H9 (cell line): Measurements from ENCODE around the gene BOD1L2. TPM values are rescaled to one million over a fixed set of nuclear protein-coding genes. Genes with fewer than 3 reads are reported as not detected.

ENCODE experiments used
- DNase-seq: peaks from one replicate; pipeline ENCODE4 v3.0.0-alpha.2; 2017
- H2AFZ ChIP-seq: one replicate; pipeline ENCODE4 v1.6.1; 2013; ENCODE audit warnings: mild to moderate bottlenecking, low read length, control low read depth, moderate library complexity
- H2AK5ac ChIP-seq: 2 replicates; pipeline ENCODE4 v1.6.1; 2013; ENCODE audit warnings: low read length, control low read depth, mixed read lengths; ENCODE audit not compliant: insufficient read length
- H2BK120ac ChIP-seq: one replicate; pipeline ENCODE4 v1.6.1; 2013; ENCODE audit warnings: low read depth, mild to moderate bottlenecking, low read length, control low read depth, inconsistent platforms; ENCODE audit not compliant: poor library complexity, severe bottlenecking
- H2BK12ac ChIP-seq: 2 replicates; pipeline ENCODE4 v1.6.1; 2013; ENCODE audit warnings: low read length, control low read depth, mixed read lengths, low read depth; ENCODE audit not compliant: insufficient read length
- H2BK15ac ChIP-seq: 2 replicates; pipeline ENCODE4 v1.6.1; 2013; ENCODE audit warnings: low read depth, low read length, control low read depth
- H2BK20ac ChIP-seq: one replicate; pipeline ENCODE4 v1.6.1; 2013; ENCODE audit warnings: low read depth, mild to moderate bottlenecking, low read length, control low read depth, inconsistent platforms; ENCODE audit not compliant: poor library complexity, severe bottlenecking
- H2BK5ac ChIP-seq: 2 replicates; pipeline ENCODE4 v1.6.1; 2013; ENCODE audit warnings: low read length, control low read depth, mixed read lengths; ENCODE audit not compliant: insufficient read length
- H3K14ac ChIP-seq: 2 replicates; pipeline ENCODE4 v1.6.1; 2013; ENCODE audit warnings: low read length, control low read depth; ENCODE audit not compliant: insufficient read depth
- H3K18ac ChIP-seq: 2 replicates; pipeline ENCODE4 v1.6.1; 2013; ENCODE audit warnings: low read depth, mild to moderate bottlenecking, mixed read lengths, low read length, control low read depth; ENCODE audit not compliant: insufficient read length
- H3K23ac ChIP-seq: 2 replicates; pipeline ENCODE4 v1.6.1; 2013; ENCODE audit warnings: low read length, control low read depth, mixed read lengths, low read depth; ENCODE audit not compliant: insufficient read length
- H3K23me2 ChIP-seq: 2 replicates; pipeline ENCODE4 v1.6.1; 2013; ENCODE audit warnings: low read depth, mild to moderate bottlenecking, mixed read lengths, low read length, control low read depth; ENCODE audit not compliant: insufficient read length, poor library complexity, severe bottlenecking
- H3K27ac ChIP-seq: 2 replicates; pipeline ENCODE4 v1.5.1; 2013; ENCODE audit warnings: low read length, control low read depth, mixed read lengths, low read depth; ENCODE audit not compliant: insufficient read length
- H3K27me3 ChIP-seq: 2 replicates; pipeline ENCODE4 v1.6.1; 2013; ENCODE audit warnings: low read length, control low read depth, inconsistent platforms; ENCODE audit not compliant: insufficient read depth
- H3K4ac ChIP-seq: 2 replicates; pipeline ENCODE4 v1.6.1; 2013; ENCODE audit warnings: low read depth, mild to moderate bottlenecking, control low read depth, inconsistent platforms, low read length, moderate library complexity
- H3K4me1 ChIP-seq: 2 replicates; pipeline ENCODE4 v1.6.1; 2013; ENCODE audit warnings: low read length, control low read depth, inconsistent platforms; ENCODE audit not compliant: insufficient read depth
- H3K4me2 ChIP-seq: 2 replicates; pipeline ENCODE4 v1.6.1; 2013; ENCODE audit warnings: low read length, control low read depth, mixed read lengths; ENCODE audit not compliant: insufficient read length, insufficient read depth
- H3K56ac ChIP-seq: 2 replicates; pipeline ENCODE4 v1.6.1; 2013; ENCODE audit warnings: low read depth, mild to moderate bottlenecking, mixed read lengths, low read length, control low read depth; ENCODE audit not compliant: insufficient read length
- H3K79me1 ChIP-seq: 2 replicates; pipeline ENCODE4 v1.6.1; 2013; ENCODE audit warnings: low read depth, mild to moderate bottlenecking, moderate library complexity, low read length, control low read depth, inconsistent platforms; ENCODE audit not compliant: insufficient read depth, poor library complexity, severe bottlenecking
- H3K79me2 ChIP-seq: 2 replicates; pipeline ENCODE4 v1.6.1; 2013; ENCODE audit warnings: low read length, control low read depth, inconsistent platforms; ENCODE audit not compliant: insufficient read depth
- H3K9ac ChIP-seq: 2 replicates; pipeline ENCODE4 v1.6.1; 2013; ENCODE audit warnings: low read length, control low read depth, mixed read lengths; ENCODE audit not compliant: insufficient read length; ENCODE audit errors: extremely low read depth
- H3K9me3 ChIP-seq: one replicate; pipeline ENCODE4 v1.6.1; 2013; ENCODE audit warnings: low read depth, low read length, inconsistent platforms; ENCODE audit not compliant: control insufficient read depth
- H3T11ph ChIP-seq: one replicate; pipeline ENCODE4 v1.6.1; 2013; ENCODE audit warnings: mild to moderate bottlenecking, low read length, control low read depth, inconsistent platforms
- H4K20me1 ChIP-seq: one replicate; pipeline ENCODE4 v1.6.1; 2013; ENCODE audit not compliant: control insufficient read depth, insufficient read length, insufficient read depth
- H4K5ac ChIP-seq: 2 replicates; pipeline ENCODE4 v1.6.1; 2013; ENCODE audit warnings: low read depth, mild to moderate bottlenecking, mixed read lengths, low read length, control low read depth; ENCODE audit not compliant: insufficient read length
- H4K8ac ChIP-seq: replicated peaks from 2 replicates; pipeline ENCODE4 v1.6.1; 2013; ENCODE audit warnings: low read length, control low read depth, mixed read lengths, low read depth; ENCODE audit not compliant: insufficient read length
- H4K91ac ChIP-seq: 2 replicates; pipeline ENCODE4 v1.6.1; 2013; ENCODE audit warnings: low read depth, mild to moderate bottlenecking, moderate library complexity, mixed read lengths, low read length, control low read depth; ENCODE audit not compliant: insufficient read length
- H3K27ac Mint-ChIP-seq, 3 experiments: 2 replicates in 2 of 3; 3 replicates in 1 of 3; pipeline ENCODE4 v1.8.0; 2020 to 2021; ENCODE audit warnings: mixed read lengths in 3 of 3, mild to moderate bottlenecking in 1 of 3, moderate library complexity in 1 of 3
- H3K27me3 Mint-ChIP-seq: 2 replicates; pipeline ENCODE4 v1.8.0; 2021; ENCODE audit warnings: low read depth, mild to moderate bottlenecking, moderate library complexity, mixed read lengths
- H3K36me3 Mint-ChIP-seq, 3 experiments: 2 replicates in 2 of 3; 3 replicates in 1 of 3; pipeline ENCODE4 v1.8.0; 2020 to 2021; ENCODE audit warnings: low read depth in 3 of 3, mixed read lengths in 3 of 3; ENCODE audit not compliant: insufficient read depth in 1 of 3
- H3K4me1 Mint-ChIP-seq, 2 experiments: 2 replicates each; pipeline ENCODE4 v1.8.0; 2020; ENCODE audit warnings: mixed read lengths in 2 of 2
- H3K4me3 Mint-ChIP-seq, 2 experiments: 2 replicates in 1 of 2; 3 replicates in 1 of 2; pipeline ENCODE4 v1.8.0; 2020 to 2021; ENCODE audit warnings: mild to moderate bottlenecking in 2 of 2, mixed read lengths in 2 of 2, moderate library complexity in 1 of 2
- H3K9me3 Mint-ChIP-seq, 2 experiments: 2 replicates in 1 of 2; 3 replicates in 1 of 2; pipeline ENCODE4 v1.8.0; 2020; ENCODE audit warnings: mild to moderate bottlenecking in 2 of 2, mixed read lengths in 2 of 2, moderate library complexity in 1 of 2
- WGBS: extraction: QIAGEN DNeasy Blood & Tissue Kit; methylation state at CpG from one replicate; pipeline ENCODE4 v1.1.7; 2013; ENCODE audit warnings: missing lambda C conversion rate, low lambda C conversion rate, mixed read lengths; ENCODE audit not compliant: insufficient read length; ENCODE audit errors: extremely low coverage; 5-methylcytosine and 5-hydroxymethylcytosine counted together
- total RNA-seq: library from RNA; stranded (reverse); gene quantifications from 2 replicates; pipeline ENCODE4 v1.2.1, GENCODE V29; 2021
- TF ChIP-seq, protein P1 (sequence below): fragments of 200-600 bp; sonication (generic); conservative IDR thresholded peaks from 3 replicates; pipeline ENCODE4 v1.8.0; 2021; ENCODE audit warnings: antibody characterized with exemption, mild to moderate bottlenecking

BOD1L2 gene
- total RNA-seq, 1 experiment from 2014 or later, result not detected

DNA sequence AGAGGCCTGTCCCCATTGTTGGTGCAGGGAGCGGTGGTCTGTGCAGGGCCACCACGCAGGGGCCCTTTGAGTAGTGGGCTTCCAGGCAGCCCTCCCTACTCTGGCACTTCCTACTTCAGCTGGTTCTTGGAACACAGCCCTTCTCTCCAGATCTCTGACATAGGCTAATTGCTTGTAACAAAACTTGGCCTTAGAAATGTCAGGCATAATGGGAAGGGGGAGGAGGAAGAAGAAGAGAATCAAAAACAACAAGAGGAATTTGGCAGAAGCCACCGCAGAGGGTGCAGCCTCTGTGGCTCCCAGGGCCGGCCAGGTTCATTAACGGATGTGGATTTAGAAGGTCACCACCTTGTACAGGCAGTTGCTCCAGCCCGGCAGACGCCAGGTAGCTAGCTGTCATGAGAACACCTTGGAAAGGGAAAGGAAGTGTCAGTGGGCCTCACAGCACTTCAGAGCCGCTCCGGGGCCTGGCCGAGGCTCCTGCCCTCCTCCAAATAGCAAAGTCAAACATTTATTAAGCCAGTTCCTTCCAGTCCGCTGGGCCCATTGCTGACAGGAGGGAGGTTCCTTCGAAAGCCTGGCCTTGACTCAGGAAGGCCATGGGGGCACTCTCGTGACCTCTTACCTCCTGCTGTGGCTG is 7.4 kb downstream of the BOD1L2 start:
- Histone ChIP-seq H2BK20ac (no peak overlapping the region), H2AFZ (no peak overlapping the region), H2BK15ac (no peak overlapping the region), H3K27me3 (no peaks in the 10 kb centered on the region), H2AK5ac (no peak overlapping the region), H2BK12ac (no peak overlapping the region), H2BK120ac (no peak overlapping the region), H3K4ac (no peak overlapping the region), H3K79me1 (no peaks in the 10 kb centered on the region), H3K27ac (no peak overlapping the region), H4K20me1 (no peaks in the 10 kb centered on the region), H2BK5ac (no peak overlapping the region), H3K23ac (no peak overlapping the region), H3K4me1 (no peaks in the 10 kb centered on the region), H3K56ac (no peak overlapping the region), H4K5ac (no peak overlapping the region), H3T11ph (no peak overlapping the region), H3K9me3 (peaks cover 4% of the 10 kb centered on the region), H3K9ac (no peak overlapping the region), H3K4me2 (no peak overlapping the region), H4K91ac (no peak overlapping the region), H3K14ac (no peak overlapping the region), H3K79me2 (no peaks in the 10 kb centered on the region), H3K23me2 (no peaks in the 10 kb centered on the region), H3K18ac (no peak overlapping the region), H4K8ac (no peak overlapping the region)
- Mint-ChIP-seq H3K4me3 (no peak overlapping the region), H3K27me3 (peaks cover 13% of the 10 kb centered on the region), H3K36me3 (no peaks in the 10 kb centered on the region), H3K27ac (no peak overlapping the region), H3K4me1 (peaks cover 20 to 28% of the 10 kb centered on the region in 2 experiments), H3K9me3 (peaks cover 0 to 2% of the 10 kb centered on the region in 2 experiments; a peak in 2 of 5 replicates)
- no peak for DNase-seq
- no CpG with 5 or more reads among the region's 13 CpGs for WGBS
- TF ChIP-seq, protein P1, sequence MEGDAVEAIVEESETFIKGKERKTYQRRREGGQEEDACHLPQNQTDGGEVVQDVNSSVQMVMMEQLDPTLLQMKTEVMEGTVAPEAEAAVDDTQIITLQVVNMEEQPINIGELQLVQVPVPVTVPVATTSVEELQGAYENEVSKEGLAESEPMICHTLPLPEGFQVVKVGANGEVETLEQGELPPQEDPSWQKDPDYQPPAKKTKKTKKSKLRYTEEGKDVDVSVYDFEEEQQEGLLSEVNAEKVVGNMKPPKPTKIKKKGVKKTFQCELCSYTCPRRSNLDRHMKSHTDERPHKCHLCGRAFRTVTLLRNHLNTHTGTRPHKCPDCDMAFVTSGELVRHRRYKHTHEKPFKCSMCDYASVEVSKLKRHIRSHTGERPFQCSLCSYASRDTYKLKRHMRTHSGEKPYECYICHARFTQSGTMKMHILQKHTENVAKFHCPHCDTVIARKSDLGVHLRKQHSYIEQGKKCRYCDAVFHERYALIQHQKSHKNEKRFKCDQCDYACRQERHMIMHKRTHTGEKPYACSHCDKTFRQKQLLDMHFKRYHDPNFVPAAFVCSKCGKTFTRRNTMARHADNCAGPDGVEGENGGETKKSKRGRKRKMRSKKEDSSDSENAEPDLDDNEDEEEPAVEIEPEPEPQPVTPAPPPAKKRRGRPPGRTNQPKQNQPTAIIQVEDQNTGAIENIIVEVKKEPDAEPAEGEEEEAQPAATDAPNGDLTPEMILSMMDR, result no peak
